Smooth muscle cell (in vitro differentiated cells): ENCODE data around the gene TBX3. TPM values are rescaled to one million over a fixed set of nuclear protein-coding genes. Genes with fewer than 3 reads are reported as not detected.

Experiments
- DNase-seq: peaks from one replicate; lab custom pipeline; 2025; ENCODE audit not compliant: unreplicated experiment; lab: John Stamatoyannopoulos, UW
- H2AFZ ChIP-seq: fragments of 200-600 bp; sonication (generic); 2 replicates; pipeline ENCODE4 v1.6.0; 2016; ENCODE audit warnings: antibody characterized with exemption, low read depth, mild to moderate bottlenecking
- H3F3A ChIP-seq: fragments of 200-600 bp; sonication (generic); 2 replicates; pipeline ENCODE4 v1.6.0; 2017; ENCODE audit warnings: antibody characterized with exemption, low read depth
- H3K27ac ChIP-seq: fragments of 200-600 bp; sonication (generic); 2 replicates; pipeline ENCODE4 v1.5.1; 2016; ENCODE audit warnings: low read depth, mild to moderate bottlenecking
- H3K27me3 ChIP-seq: fragments of 200-600 bp; sonication (generic); 2 replicates; pipeline ENCODE4 v1.6.1; 2016; ENCODE audit warnings: low read depth, mild to moderate bottlenecking
- H3K36me3 ChIP-seq: fragments of 200-600 bp; sonication (generic); 2 replicates; pipeline ENCODE4 v1.5.1; 2016; ENCODE audit warnings: low read depth
- H3K4me1 ChIP-seq: fragments of 200-600 bp; sonication (generic); 2 replicates; pipeline ENCODE4 v1.5.1; 2016; ENCODE audit warnings: low read depth
- H3K4me2 ChIP-seq: fragments of 200-600 bp; sonication (generic); 2 replicates; pipeline ENCODE4 v1.6.0; 2016; ENCODE audit warnings: mild to moderate bottlenecking
- H3K4me3 ChIP-seq: fragments of 200-600 bp; sonication (generic); 2 replicates; pipeline ENCODE4 v1.5.1; 2016; ENCODE audit warnings: mild to moderate bottlenecking
- H3K79me2 ChIP-seq: fragments of 200-600 bp; sonication (generic); 2 replicates; pipeline ENCODE4 v1.6.0; 2016; ENCODE audit warnings: low read depth, mild to moderate bottlenecking
- H3K9ac ChIP-seq: fragments of 200-600 bp; sonication (generic); 2 replicates; pipeline ENCODE4 v1.6.0; 2016; ENCODE audit warnings: low read depth
- H3K9me3 ChIP-seq: fragments of 200-600 bp; sonication (generic); replicated peaks from 2 replicates; pipeline ENCODE4 v1.5.1; 2016; ENCODE audit warnings: low read depth
- H4K20me1 ChIP-seq: fragments of 200-600 bp; sonication (generic); 2 replicates; pipeline ENCODE4 v1.6.0; 2016; ENCODE audit warnings: low read depth
- WGBS: methylation state at CpG from one replicate; pipeline ENCODE4 v1.1.7; 2016; ENCODE audit warnings: low lambda C conversion rate; 5-methylcytosine and 5-hydroxymethylcytosine counted together
- polyA plus RNA-seq: library from polyadenylated mRNA; unstranded; fragments of >200 nt; fragmentation: Nextera tagmentation; extraction: Ambion mirVana; gene quantifications from 2 replicates; pipeline ENCODE4 v1.2.1, GENCODE V29; 2016
- total RNA-seq: library from RNA; depleted of rRNA; stranded (reverse); fragments of >200 nt; gene quantifications from 2 replicates; pipeline ENCODE4 v1.2.3, GENCODE V29; 2014
- TF ChIP-seq, protein P1 (sequence below): fragments of 200-600 bp; sonication (generic); IDR thresholded peaks from 2 replicates; pipeline ENCODE4 v1.5.1; 2017; ENCODE audit warnings: borderline replicate concordance, mild to moderate bottlenecking, antibody characterized with exemption; ENCODE audit not compliant: insufficient read depth, poor library complexity, severe bottlenecking

The TBX3 gene
- total and polyA plus RNA-seq, 2 experiments from 2014 or later = 100 TPM

GRCh38 chr12:114636723-114637480, 47.1 kb downstream of the TBX3 start:
- no peaks in the 10 kb centered on the region for H3K27me3 ChIP-seq
- no peaks in the 10 kb centered on the region for H3K36me3 ChIP-seq
- no peak for DNase-seq
- H2AFZ ChIP-seq = no peak overlapping the region
- TF ChIP-seq, protein P1, sequence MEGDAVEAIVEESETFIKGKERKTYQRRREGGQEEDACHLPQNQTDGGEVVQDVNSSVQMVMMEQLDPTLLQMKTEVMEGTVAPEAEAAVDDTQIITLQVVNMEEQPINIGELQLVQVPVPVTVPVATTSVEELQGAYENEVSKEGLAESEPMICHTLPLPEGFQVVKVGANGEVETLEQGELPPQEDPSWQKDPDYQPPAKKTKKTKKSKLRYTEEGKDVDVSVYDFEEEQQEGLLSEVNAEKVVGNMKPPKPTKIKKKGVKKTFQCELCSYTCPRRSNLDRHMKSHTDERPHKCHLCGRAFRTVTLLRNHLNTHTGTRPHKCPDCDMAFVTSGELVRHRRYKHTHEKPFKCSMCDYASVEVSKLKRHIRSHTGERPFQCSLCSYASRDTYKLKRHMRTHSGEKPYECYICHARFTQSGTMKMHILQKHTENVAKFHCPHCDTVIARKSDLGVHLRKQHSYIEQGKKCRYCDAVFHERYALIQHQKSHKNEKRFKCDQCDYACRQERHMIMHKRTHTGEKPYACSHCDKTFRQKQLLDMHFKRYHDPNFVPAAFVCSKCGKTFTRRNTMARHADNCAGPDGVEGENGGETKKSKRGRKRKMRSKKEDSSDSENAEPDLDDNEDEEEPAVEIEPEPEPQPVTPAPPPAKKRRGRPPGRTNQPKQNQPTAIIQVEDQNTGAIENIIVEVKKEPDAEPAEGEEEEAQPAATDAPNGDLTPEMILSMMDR = peak; percentile 37
- H3K27ac ChIP-seq = no peak overlapping the region
- H3K4me1 ChIP-seq = peaks cover 3% of the 10 kb centered on the region
- H3F3A ChIP-seq = no peaks in the 10 kb centered on the region
- no peak overlapping the region for H3K9ac ChIP-seq
- H3K4me2 ChIP-seq = peak overlapping the region; percentile 2
- H3K79me2 ChIP-seq = no peaks in the 10 kb centered on the region
- H3K4me3 ChIP-seq = no peak overlapping the region
- no peaks in the 10 kb centered on the region for H3K9me3 ChIP-seq
- no peaks in the 10 kb centered on the region for H4K20me1 ChIP-seq
- 48% methylated on average over 15 of the region's 15 CpGs for WGBS

DNA sequence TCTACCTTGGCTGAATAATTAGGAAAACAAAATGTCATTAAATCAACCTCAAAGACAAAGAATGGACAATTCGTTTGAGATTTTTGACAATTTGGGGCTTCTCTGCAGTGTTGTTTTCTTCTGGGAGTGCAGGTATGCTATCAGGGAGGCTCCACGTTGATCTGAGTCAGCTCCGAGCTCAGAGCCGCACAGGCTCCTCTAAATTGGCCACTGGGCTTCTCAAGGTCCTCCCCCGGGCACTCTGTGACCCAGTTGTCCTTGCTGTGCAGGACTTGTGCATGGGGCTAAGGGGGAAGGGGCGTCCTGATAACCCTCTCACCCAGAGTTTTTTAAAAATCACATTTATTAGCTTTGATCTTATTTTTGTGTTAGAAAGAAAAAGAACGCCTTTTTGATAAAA, 52.7 kb downstream of the TBX3 start:
- DNase-seq = no peak
- 69% methylated on average over 7 of the region's 7 CpGs for WGBS
- H3K27ac ChIP-seq = no peak overlapping the region
- no peak overlapping the region for H2AFZ ChIP-seq
- H3K4me2 ChIP-seq = no peak overlapping the region
- no peak overlapping the region for H3K4me3 ChIP-seq
- no peaks in the 10 kb centered on the region for H3K27me3 ChIP-seq
- H3K79me2 ChIP-seq = no peaks in the 10 kb centered on the region
- no peaks in the 10 kb centered on the region for H3K9me3 ChIP-seq
- no peaks in the 10 kb centered on the region for H4K20me1 ChIP-seq
- peaks cover 8% of the 10 kb centered on the region for H3F3A ChIP-seq
- TF ChIP-seq, protein P1 = no peak
- H3K9ac ChIP-seq = no peak overlapping the region
- H3K4me1 ChIP-seq = no peaks in the 10 kb centered on the region
- H3K36me3 ChIP-seq = no peaks in the 10 kb centered on the region

- WGBS = 32% methylated on average over 5 of the region's 5 CpGs
- DNase-seq = no peak
- H4K20me1 ChIP-seq = no peaks in the 10 kb centered on the region
- H3K9me3 ChIP-seq = no peaks in the 10 kb centered on the region
- H3F3A ChIP-seq = peaks cover 30% of the 10 kb centered on the region
- H3K4me2 ChIP-seq = peak overlapping the region; percentile 11
- no peak overlapping the region for H3K4me3 ChIP-seq
- no peak overlapping the region for H3K27ac ChIP-seq
- H3K9ac ChIP-seq = no peak overlapping the region
- H3K4me1 ChIP-seq = no peaks in the 10 kb centered on the region
- H3K79me2 ChIP-seq = no peaks in the 10 kb centered on the region
- no peaks in the 10 kb centered on the region for H3K27me3 ChIP-seq
- H2AFZ ChIP-seq = no peak overlapping the region
- H3K36me3 ChIP-seq = no peaks in the 10 kb centered on the region
- TF ChIP-seq, protein P1 = no peak
Observed at GRCh38 chr12:114628199-114628598, 55.8 kb downstream of the TBX3 start.

DNA sequence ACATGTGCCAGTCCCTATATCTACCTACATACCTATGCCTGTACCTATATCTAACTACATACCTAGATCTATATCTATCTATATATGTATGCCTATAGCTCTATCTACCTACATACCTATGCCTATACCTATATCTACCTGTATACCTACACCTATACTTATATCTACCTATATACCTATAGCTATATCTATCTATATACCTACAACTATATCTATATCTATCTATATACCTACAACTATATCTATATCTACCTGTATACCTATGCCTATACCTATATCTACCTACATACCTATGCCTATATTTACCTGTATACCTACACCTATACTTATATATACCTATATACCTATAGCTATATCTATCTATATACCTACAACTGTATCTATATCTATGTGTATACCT, 56.6 kb downstream of the TBX3 start:
- Histone ChIP-seq H2AFZ (no peak overlapping the region), H3K27ac (no peak overlapping the region), H3K9ac (no peak overlapping the region), H4K20me1 (no peaks in the 10 kb centered on the region), H3K79me2 (no peaks in the 10 kb centered on the region), H3K4me2 (no peak overlapping the region), H3K36me3 (no peaks in the 10 kb centered on the region), H3F3A (peaks cover 35% of the 10 kb centered on the region), H3K9me3 (no peaks in the 10 kb centered on the region), H3K4me3 (no peak overlapping the region), H3K4me1 (no peaks in the 10 kb centered on the region), H3K27me3 (no peaks in the 10 kb centered on the region)
- DNase-seq = no peak
- TF ChIP-seq, protein P1 = no peak
